GM23338 (cell line): Measurements from ENCODE around the gene AGTRAP. TPM values are rescaled to one million over a fixed set of nuclear protein-coding genes. Genes with fewer than 3 reads are reported as not detected.

Experiments
- ATAC-seq: fragments of 200-7000 bp; cut with Tn5 transposase; 3 replicates; pipeline ENCODE4 v1.9.1; 2020
- DNase-seq: peaks from one replicate; pipeline ENCODE4 v3.0.0-alpha.2; 2015; ENCODE audit warnings: low spot score
- H2AFZ ChIP-seq: fragments of 200-600 bp; sonication (generic); 2 replicates; pipeline ENCODE4 v1.8.0; 2016; ENCODE audit warnings: antibody characterized with exemption, mild to moderate bottlenecking, moderate library complexity
- H3F3A ChIP-seq: fragments of 200-600 bp; sonication (generic); replicated peaks from 2 replicates; pipeline ENCODE4 v1.8.0; 2017; ENCODE audit warnings: antibody characterized with exemption, mixed run types, low read depth
- H3K27ac ChIP-seq: fragments of 200-600 bp; sonication (generic); 2 replicates; pipeline ENCODE4 v1.6.1; 2016; ENCODE audit warnings: low read depth
- H3K27me3 ChIP-seq: fragments of 200-600 bp; sonication (generic); 2 replicates; pipeline ENCODE4 v1.8.0; 2016; ENCODE audit warnings: mild to moderate bottlenecking, mixed run types, moderate library complexity; ENCODE audit not compliant: insufficient read depth
- H3K36me3 ChIP-seq: fragments of 200-600 bp; sonication (generic); 2 replicates; pipeline ENCODE4 v1.8.0; 2016; ENCODE audit warnings: mild to moderate bottlenecking; ENCODE audit not compliant: insufficient read depth
- H3K4me1 ChIP-seq: fragments of 200-600 bp; sonication (generic); 2 replicates; pipeline ENCODE4 v1.8.0; 2016; ENCODE audit warnings: mild to moderate bottlenecking, moderate library complexity; ENCODE audit not compliant: insufficient read depth
- H3K4me2 ChIP-seq: fragments of 200-600 bp; sonication (generic); 2 replicates; pipeline ENCODE4 v1.7.1; 2017; ENCODE audit warnings: mixed run types
- H3K4me3 ChIP-seq: fragments of 200-600 bp; sonication (generic); 2 replicates; pipeline ENCODE4 v1.6.1; 2016; ENCODE audit warnings: mixed run types
- H3K79me2 ChIP-seq: fragments of 200-600 bp; sonication (generic); replicated peaks from 2 replicates; pipeline ENCODE4 v1.8.0; 2017; ENCODE audit warnings: mild to moderate bottlenecking; ENCODE audit not compliant: insufficient read depth
- H3K9me2 ChIP-seq: fragments of 200-600 bp; sonication (generic); 2 replicates; pipeline ENCODE4 v1.8.0; 2017; ENCODE audit not compliant: insufficient read depth
- H4K20me1 ChIP-seq: fragments of 200-600 bp; sonication (generic); replicated peaks from 2 replicates; pipeline ENCODE4 v1.8.0; 2017; ENCODE audit warnings: mild to moderate bottlenecking; ENCODE audit not compliant: insufficient read depth
- H3K27ac Mint-ChIP-seq: 2 replicates; pipeline ENCODE4 v1.8.0; 2020; ENCODE audit warnings: inconsistent platforms, mild to moderate bottlenecking, moderate library complexity, mixed read lengths
- H3K27me3 Mint-ChIP-seq: 3 replicates; pipeline ENCODE4 v1.8.0; 2022; ENCODE audit warnings: low read depth, mild to moderate bottlenecking, moderate library complexity, mixed read lengths, inconsistent platforms; ENCODE audit not compliant: insufficient read depth, poor library complexity
- H3K36me3 Mint-ChIP-seq: 3 replicates; pipeline ENCODE4 v1.8.0; 2021; ENCODE audit warnings: low read depth, mild to moderate bottlenecking, inconsistent platforms, moderate library complexity, mixed read lengths
- H3K4me1 Mint-ChIP-seq: 3 replicates; pipeline ENCODE4 v1.8.0; 2020; ENCODE audit warnings: mild to moderate bottlenecking, inconsistent platforms, mixed read lengths
- H3K4me3 Mint-ChIP-seq: 3 replicates; pipeline ENCODE4 v1.8.0; 2021; ENCODE audit warnings: moderate library complexity, mild to moderate bottlenecking, inconsistent platforms, mixed read lengths
- H3K9me3 Mint-ChIP-seq: 3 replicates; pipeline ENCODE4 v1.8.0; 2020; ENCODE audit warnings: moderate library complexity, mild to moderate bottlenecking, inconsistent platforms, mixed read lengths
- CREB1 ChIP-seq: fragments of 250-450 bp; sonication (Bioruptor Pico); IDR thresholded peaks from 2 replicates; pipeline ENCODE4 v1.5.0; 2020; ENCODE audit warnings: low read depth, mild to moderate bottlenecking, moderate library complexity
- EZH2 ChIP-seq: fragments of 200-600 bp; sonication (generic); IDR thresholded peaks from one replicate; pipeline ENCODE4 v1.8.0; 2017; ENCODE audit warnings: antibody characterized with exemption, mild to moderate bottlenecking, low read depth; ENCODE audit not compliant: unreplicated experiment
- EZH2phosphoT487 ChIP-seq: fragments of 200-600 bp; sonication (generic); IDR thresholded peaks from one replicate; pipeline ENCODE4 v1.8.1; 2018; ENCODE audit warnings: antibody characterized with exemption; ENCODE audit not compliant: unreplicated experiment
- JUNB ChIP-seq: IDR thresholded peaks from one replicate; pipeline ENCODE4 v1.6.1; 2016; ENCODE audit warnings: antibody characterized with exemption; ENCODE audit not compliant: unreplicated experiment
- NANOG ChIP-seq: IDR thresholded peaks from 2 replicates; pipeline ENCODE4 v1.6.1; 2016; ENCODE audit warnings: antibody characterized with exemption, borderline replicate concordance
- STAT1 ChIP-seq: IDR thresholded peaks from one replicate; pipeline ENCODE4 v1.6.1; 2016; ENCODE audit warnings: antibody characterized with exemption; ENCODE audit not compliant: unreplicated experiment
- ZNF114 ChIP-seq: fragments of 250-450 bp; sonication (Bioruptor Pico); IDR thresholded peaks from 2 replicates; pipeline ENCODE4 v1.5.0; 2020; ENCODE audit warnings: mild to moderate bottlenecking, moderate library complexity
- ZNF331 ChIP-seq: fragments of 250-450 bp; sonication (Bioruptor Pico); IDR thresholded peaks from 2 replicates; pipeline ENCODE4 v1.5.0; 2020; ENCODE audit warnings: low read depth, mild to moderate bottlenecking, moderate library complexity
- polyA plus RNA-seq: library from polyadenylated mRNA; unstranded; fragments of >200 nt; fragmentation: Nextera tagmentation; extraction: Ambion mirVana; gene quantifications from 2 replicates; pipeline ENCODE4 v1.2.1, GENCODE V29; 2016
- total RNA-seq: library from RNA; depleted of rRNA; stranded (reverse); fragments of >200 nt; shearing (Covaris generic); gene quantifications from 2 replicates; pipeline ENCODE4 v1.2.3, GENCODE V29; 2014
- TF ChIP-seq, protein P1 (sequence below): IDR thresholded peaks from one replicate; pipeline ENCODE4 v1.6.1; 2018; ENCODE audit warnings: antibody characterized with exemption; ENCODE audit not compliant: unreplicated experiment
- TF ChIP-seq, protein P2 (sequence below), 2 experiments: fragments of 200-600 bp in 1 of 2; sonication (generic) in 1 of 2; conservative IDR thresholded peaks; 2 replicates each; pipeline versions ENCODE4 v1.5.1 to v1.6.1; 2016 to 2017; ENCODE audit warnings: antibody characterized with exemption in 2 of 2, low read depth in 2 of 2, mild to moderate bottlenecking in 2 of 2, moderate library complexity in 1 of 2

AGTRAP gene
- total and polyA plus RNA-seq, 2 experiments from 2014 or later, result 79.4 to 102 TPM

DNA sequence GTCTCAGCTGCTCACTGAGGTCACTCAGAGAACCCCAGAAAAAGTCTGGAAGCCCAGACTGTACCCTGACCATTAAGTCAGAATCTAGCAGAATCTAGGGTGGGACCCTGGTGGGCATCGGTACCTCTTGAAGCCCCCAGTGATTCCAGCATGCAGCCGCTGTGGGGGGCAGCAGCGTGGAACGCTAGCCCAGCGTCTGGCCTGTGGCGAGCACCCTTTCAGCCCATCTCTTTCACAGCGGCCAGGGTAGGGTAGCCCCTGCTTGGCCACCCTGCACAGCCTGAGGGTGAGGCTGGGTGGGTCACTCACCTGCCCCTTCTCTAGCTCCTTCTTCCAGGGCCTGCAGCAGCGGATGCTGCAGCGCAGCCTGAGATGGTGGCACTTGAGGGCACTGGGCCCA lies 42.4 kb downstream of the AGTRAP start (continued):
- TF ChIP-seq, protein P1, sequence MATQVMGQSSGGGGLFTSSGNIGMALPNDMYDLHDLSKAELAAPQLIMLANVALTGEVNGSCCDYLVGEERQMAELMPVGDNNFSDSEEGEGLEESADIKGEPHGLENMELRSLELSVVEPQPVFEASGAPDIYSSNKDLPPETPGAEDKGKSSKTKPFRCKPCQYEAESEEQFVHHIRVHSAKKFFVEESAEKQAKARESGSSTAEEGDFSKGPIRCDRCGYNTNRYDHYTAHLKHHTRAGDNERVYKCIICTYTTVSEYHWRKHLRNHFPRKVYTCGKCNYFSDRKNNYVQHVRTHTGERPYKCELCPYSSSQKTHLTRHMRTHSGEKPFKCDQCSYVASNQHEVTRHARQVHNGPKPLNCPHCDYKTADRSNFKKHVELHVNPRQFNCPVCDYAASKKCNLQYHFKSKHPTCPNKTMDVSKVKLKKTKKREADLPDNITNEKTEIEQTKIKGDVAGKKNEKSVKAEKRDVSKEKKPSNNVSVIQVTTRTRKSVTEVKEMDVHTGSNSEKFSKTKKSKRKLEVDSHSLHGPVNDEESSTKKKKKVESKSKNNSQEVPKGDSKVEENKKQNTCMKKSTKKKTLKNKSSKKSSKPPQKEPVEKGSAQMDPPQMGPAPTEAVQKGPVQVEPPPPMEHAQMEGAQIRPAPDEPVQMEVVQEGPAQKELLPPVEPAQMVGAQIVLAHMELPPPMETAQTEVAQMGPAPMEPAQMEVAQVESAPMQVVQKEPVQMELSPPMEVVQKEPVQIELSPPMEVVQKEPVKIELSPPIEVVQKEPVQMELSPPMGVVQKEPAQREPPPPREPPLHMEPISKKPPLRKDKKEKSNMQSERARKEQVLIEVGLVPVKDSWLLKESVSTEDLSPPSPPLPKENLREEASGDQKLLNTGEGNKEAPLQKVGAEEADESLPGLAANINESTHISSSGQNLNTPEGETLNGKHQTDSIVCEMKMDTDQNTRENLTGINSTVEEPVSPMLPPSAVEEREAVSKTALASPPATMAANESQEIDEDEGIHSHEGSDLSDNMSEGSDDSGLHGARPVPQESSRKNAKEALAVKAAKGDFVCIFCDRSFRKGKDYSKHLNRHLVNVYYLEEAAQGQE, result no peak
- TF ChIP-seq EZH2 (no peak), STAT1 (no peak), CREB1 (no peak), ZNF331 (CRISPR knock-in tag) (no peak), NANOG (no peak), EZH2phosphoT487 (no peak)
- TF ChIP-seq, protein P2, sequence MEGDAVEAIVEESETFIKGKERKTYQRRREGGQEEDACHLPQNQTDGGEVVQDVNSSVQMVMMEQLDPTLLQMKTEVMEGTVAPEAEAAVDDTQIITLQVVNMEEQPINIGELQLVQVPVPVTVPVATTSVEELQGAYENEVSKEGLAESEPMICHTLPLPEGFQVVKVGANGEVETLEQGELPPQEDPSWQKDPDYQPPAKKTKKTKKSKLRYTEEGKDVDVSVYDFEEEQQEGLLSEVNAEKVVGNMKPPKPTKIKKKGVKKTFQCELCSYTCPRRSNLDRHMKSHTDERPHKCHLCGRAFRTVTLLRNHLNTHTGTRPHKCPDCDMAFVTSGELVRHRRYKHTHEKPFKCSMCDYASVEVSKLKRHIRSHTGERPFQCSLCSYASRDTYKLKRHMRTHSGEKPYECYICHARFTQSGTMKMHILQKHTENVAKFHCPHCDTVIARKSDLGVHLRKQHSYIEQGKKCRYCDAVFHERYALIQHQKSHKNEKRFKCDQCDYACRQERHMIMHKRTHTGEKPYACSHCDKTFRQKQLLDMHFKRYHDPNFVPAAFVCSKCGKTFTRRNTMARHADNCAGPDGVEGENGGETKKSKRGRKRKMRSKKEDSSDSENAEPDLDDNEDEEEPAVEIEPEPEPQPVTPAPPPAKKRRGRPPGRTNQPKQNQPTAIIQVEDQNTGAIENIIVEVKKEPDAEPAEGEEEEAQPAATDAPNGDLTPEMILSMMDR (conservative IDR thresholded peaks at IDR 0.05; ENCODE audit: low read depth in 2 of 2), result no peak

DNA sequence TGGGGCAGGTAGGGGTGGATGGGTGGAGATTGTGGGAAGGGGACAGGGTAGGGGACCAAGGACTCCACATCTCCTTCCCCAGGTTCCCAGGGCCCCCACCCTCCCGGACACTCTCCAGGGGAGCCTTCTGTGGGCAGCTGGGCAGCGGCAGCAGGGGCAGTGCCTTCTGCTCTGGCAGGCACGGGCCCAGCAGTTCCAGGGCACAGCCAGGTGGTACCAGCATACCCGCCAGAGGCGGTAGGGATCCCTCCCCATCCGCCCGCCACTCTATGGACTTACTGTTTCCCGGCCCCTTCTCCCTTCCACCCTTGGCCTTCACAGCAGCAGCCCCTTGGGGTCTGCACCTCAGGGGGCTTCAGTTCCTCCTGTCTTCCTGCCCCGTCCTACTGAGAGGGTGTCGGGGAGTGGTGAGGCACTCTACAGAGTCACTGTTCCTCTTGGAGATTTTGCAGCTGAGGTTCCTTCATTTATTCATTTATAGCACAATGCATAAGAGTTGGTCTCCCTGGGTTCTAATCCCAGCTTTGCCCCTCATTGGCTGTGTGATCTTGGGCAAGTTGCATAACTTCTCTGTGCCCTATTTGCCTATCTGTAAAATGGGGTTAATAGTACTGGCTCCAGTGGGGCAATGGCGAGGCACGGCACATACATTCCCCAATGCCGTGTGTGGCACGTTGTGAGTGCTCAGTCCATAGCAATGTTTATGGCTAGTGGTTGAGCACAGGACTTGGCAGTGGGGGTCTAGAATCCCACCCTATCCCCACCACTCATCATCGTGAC lies 43.1 kb downstream of the AGTRAP start:
- H3K36me3 Mint-ChIP-seq, result no peaks in the 10 kb centered on the region
- Histone ChIP-seq H3F3A (0 out of 2 replicates have a peak, but pooled peaks cover 6% of the 10 kb centered on the region), H3K36me3 (no peaks in the 10 kb centered on the region), H3K4me1 (no peaks in the 10 kb centered on the region), H3K4me3 (no peak overlapping the region), H4K20me1 (no peaks in the 10 kb centered on the region), H3K9me2 (no peaks in the 10 kb centered on the region), H2AFZ (no peak overlapping the region), H3K27ac (no peak overlapping the region), H3K79me2 (no peaks in the 10 kb centered on the region), H3K27me3 (no peaks in the 10 kb centered on the region), H3K4me2 (no peak overlapping the region)
- DNase-seq, result no peak
- TF ChIP-seq CREB1 (no peak), ZNF114 (CRISPR knock-in tag) (no peak), ZNF331 (CRISPR knock-in tag) (no peak), STAT1 (no peak), NANOG (no peak), JUNB (no peak)
- TF ChIP-seq, protein P2 (conservative IDR thresholded peaks at IDR 0.05; ENCODE audit: low read depth in 2 of 2), result no peak
- H3K4me1 Mint-ChIP-seq, result peaks cover 3% of the 10 kb centered on the region; the same call in 1 of the 3 replicates
- ATAC-seq, result no peak
- H3K27me3 Mint-ChIP-seq, result peaks cover 6% of the 10 kb centered on the region
- H3K4me3 Mint-ChIP-seq, result no peak overlapping the region
- no peaks in the 10 kb centered on the region for H3K9me3 Mint-ChIP-seq
- no peak overlapping the region for H3K27ac Mint-ChIP-seq
